SU-DHL-6 (cell line): ENCODE measurements around the gene HNF1B.

Source experiments
- EZH2phosphoT487 ChIP-seq: fragments of 200-600 bp; sonication (generic), shearing (Covaris generic); conservative IDR thresholded peaks from 2 replicates; pipeline ENCODE4 v1.6.1; 2018; ENCODE audit warnings: mild to moderate bottlenecking, antibody characterized with exemption, low read length, moderate library complexity, mixed read lengths
- TF ChIP-seq, protein P1 (sequence below): fragments of 200-600 bp; sonication (generic); IDR thresholded peaks from one replicate; pipeline ENCODE4 v1.5.1; 2017; ENCODE audit warnings: antibody characterized with exemption, mild to moderate bottlenecking, low read length, moderate library complexity; ENCODE audit not compliant: insufficient read depth, poor library complexity, severe bottlenecking

- TF ChIP-seq, protein P1, sequence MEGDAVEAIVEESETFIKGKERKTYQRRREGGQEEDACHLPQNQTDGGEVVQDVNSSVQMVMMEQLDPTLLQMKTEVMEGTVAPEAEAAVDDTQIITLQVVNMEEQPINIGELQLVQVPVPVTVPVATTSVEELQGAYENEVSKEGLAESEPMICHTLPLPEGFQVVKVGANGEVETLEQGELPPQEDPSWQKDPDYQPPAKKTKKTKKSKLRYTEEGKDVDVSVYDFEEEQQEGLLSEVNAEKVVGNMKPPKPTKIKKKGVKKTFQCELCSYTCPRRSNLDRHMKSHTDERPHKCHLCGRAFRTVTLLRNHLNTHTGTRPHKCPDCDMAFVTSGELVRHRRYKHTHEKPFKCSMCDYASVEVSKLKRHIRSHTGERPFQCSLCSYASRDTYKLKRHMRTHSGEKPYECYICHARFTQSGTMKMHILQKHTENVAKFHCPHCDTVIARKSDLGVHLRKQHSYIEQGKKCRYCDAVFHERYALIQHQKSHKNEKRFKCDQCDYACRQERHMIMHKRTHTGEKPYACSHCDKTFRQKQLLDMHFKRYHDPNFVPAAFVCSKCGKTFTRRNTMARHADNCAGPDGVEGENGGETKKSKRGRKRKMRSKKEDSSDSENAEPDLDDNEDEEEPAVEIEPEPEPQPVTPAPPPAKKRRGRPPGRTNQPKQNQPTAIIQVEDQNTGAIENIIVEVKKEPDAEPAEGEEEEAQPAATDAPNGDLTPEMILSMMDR = no peak
- no peak for TF ChIP-seq EZH2phosphoT487
Observed at GRCh38 chr17:37772982-37773381, 28.1 kb upstream of the HNF1B start.
